ENCODE results near the gene NT5DC2. TPM values are rescaled to one million over a fixed set of nuclear protein-coding genes. Genes with fewer than 3 reads are reported as not detected.

The NT5DC2 gene
- total and polyA plus RNA-seq, 3 donors from 2014 or later: 92.4 to 147 (median 137) TPM

GRCh38 chr3:52504977-52505376, 28.7 kb downstream of the NT5DC2 start:
- Histone ChIP-seq H3K36me3 (ENCODE audit: low read depth, missing control alignments) (no peaks in the 10 kb centered on the region), H3K9me3 (no peaks in the 10 kb centered on the region), H3K4me3 (no peak overlapping the region), H3K4me1 (peaks cover 5% of the 10 kb centered on the region), H3K27ac (no peak overlapping the region), H3K27me3 (no peaks in the 10 kb centered on the region)
- TF ChIP-seq CTCF (IDR thresholded peaks at IDR 0.05): no peak
- TF ChIP-seq POLR2A (IDR thresholded peaks at IDR 0.05): no peak
- intact Hi-C loops (cut with DNase I; ENCODE audit: low total_unique reads): no loop called here
- 90% methylated on average over 10 of the region's 10 CpGs for WGBS, 2 donors
- no peak for DNase-seq

GRCh38 chr3:52503788-52504424, 29.8 kb downstream of the NT5DC2 start:
- 78 to 86% methylated on average over 15 to 23 of the region's 23 CpGs for WGBS, 2 donors
- H3K4me3 ChIP-seq: no peak overlapping the region
- peaks cover 5% of the 10 kb centered on the region for H3K4me1 ChIP-seq
- no peaks in the 10 kb centered on the region for H3K27me3 ChIP-seq
- intact Hi-C loops (cut with DNase I; ENCODE audit: low total_unique reads): no loop called here
- H3K9me3 ChIP-seq: no peaks in the 10 kb centered on the region
- TF ChIP-seq POLR2A (IDR thresholded peaks at IDR 0.05) (no peak), CTCF (IDR thresholded peaks at IDR 0.05) (no peak)
- H3K27ac ChIP-seq: no peak overlapping the region
- H3K36me3 ChIP-seq (ENCODE audit: low read depth, missing control alignments): no peaks in the 10 kb centered on the region
- no peak for DNase-seq

- TF ChIP-seq POLR2A (IDR thresholded peaks at IDR 0.05) (no peak), CTCF (IDR thresholded peaks at IDR 0.05) (no peak)
- DNase-seq: no peak
- Histone ChIP-seq H3K27ac (no peak overlapping the region), H3K27me3 (no peaks in the 10 kb centered on the region), H3K9me3 (no peaks in the 10 kb centered on the region), H3K4me1 (peaks cover 5% of the 10 kb centered on the region), H3K36me3 (ENCODE audit: low read depth, missing control alignments) (no peaks in the 10 kb centered on the region), H3K4me3 (no peak overlapping the region)
- WGBS, 2 donors: 74 to 100% methylated on average over 2 to 10 of the region's 11 CpGs
- intact Hi-C loops (cut with DNase I; ENCODE audit: low total_unique reads): no loop called here
Observed at GRCh38 chr3:52502808-52503350, 30.8 kb downstream of the NT5DC2 start.

- WGBS, 2 donors: 85 to 100% methylated on average over 2 to 11 of the region's 11 CpGs
- Histone ChIP-seq H3K4me3 (no peak overlapping the region), H3K36me3 (ENCODE audit: low read depth, missing control alignments) (no peaks in the 10 kb centered on the region), H3K4me1 (peaks cover 5% of the 10 kb centered on the region), H3K27ac (no peak overlapping the region), H3K27me3 (no peaks in the 10 kb centered on the region), H3K9me3 (no peaks in the 10 kb centered on the region)
- intact Hi-C loops (cut with DNase I; ENCODE audit: low total_unique reads): no loop called here
- DNase-seq: no peak
- no peak for TF ChIP-seq CTCF (IDR thresholded peaks at IDR 0.05)
- no peak for TF ChIP-seq POLR2A (IDR thresholded peaks at IDR 0.05)
Observed at GRCh38 chr3:52502001-52502400, 31.7 kb downstream of the NT5DC2 start.

- DNase-seq: no peak
- Histone ChIP-seq H3K9me3 (no peaks in the 10 kb centered on the region), H3K4me3 (no peak overlapping the region), H3K27ac (no peak overlapping the region), H3K27me3 (no peaks in the 10 kb centered on the region), H3K36me3 (ENCODE audit: low read depth, missing control alignments) (no peaks in the 10 kb centered on the region), H3K4me1 (peaks cover 5% of the 10 kb centered on the region)
- WGBS, 2 donors: 90 to 92% methylated on average over 6 to 11 of the region's 11 CpGs
- intact Hi-C loops (cut with DNase I; ENCODE audit: low total_unique reads): no loop called here
- TF ChIP-seq CTCF (IDR thresholded peaks at IDR 0.05) (no peak), POLR2A (IDR thresholded peaks at IDR 0.05) (no peak)
Observed at GRCh38 chr3:52501046-52501445, 32.6 kb downstream of the NT5DC2 start.

All from testis (tissue), 3 donors.